GM12891 (cell line): ENCODE results near the gene IGLL5.
"Not testable (repeated sequence)": the region's sequence is repeated elsewhere in the genome, so short reads cannot be mapped to it uniquely, and the experiment has no call there.

Source experiments
- DNase-seq: peaks from one replicate; pipeline ENCODE4 v3.0.0; 2011; ENCODE audit warnings: low spot score; ENCODE audit not compliant: insufficient read length
- FAIRE-seq: peaks from 2 replicates; lab custom pipeline; 2011; peaks lifted over from hg19 to GRCh38; lab: Jason Lieb, UNC
- PAX5 ChIP-seq: IDR thresholded peaks from 2 replicates; pipeline ENCODE4 v1.6.1; 2011; ENCODE audit warnings: low read length, moderate library complexity, mild to moderate bottlenecking; ENCODE audit not compliant: insufficient read depth, severe bottlenecking
- POLR2A ChIP-seq: IDR thresholded peaks from 2 replicates; pipeline ENCODE4 v1.6.1; 2011; ENCODE audit warnings: low read depth, low read length, control low read depth
- POLR2AphosphoS5 ChIP-seq: IDR thresholded peaks from 2 replicates; pipeline ENCODE4 v1.6.1; 2011; ENCODE audit warnings: low read depth, low read length, control low read depth
- POU2F2 ChIP-seq: IDR thresholded peaks from 2 replicates; pipeline ENCODE4 v1.6.1; 2011; ENCODE audit warnings: low read depth, mild to moderate bottlenecking, control low read depth, low read length, moderate library complexity
- SPI1 ChIP-seq: IDR thresholded peaks from 2 replicates; pipeline ENCODE4 v1.6.1; 2011; ENCODE audit warnings: low read depth, low read length, control low read depth
- TAF1 ChIP-seq: IDR thresholded peaks from 2 replicates; pipeline ENCODE4 v1.6.1; 2011; ENCODE audit warnings: low read depth, low read length, control low read depth

The IGLL5 gene

DNA sequence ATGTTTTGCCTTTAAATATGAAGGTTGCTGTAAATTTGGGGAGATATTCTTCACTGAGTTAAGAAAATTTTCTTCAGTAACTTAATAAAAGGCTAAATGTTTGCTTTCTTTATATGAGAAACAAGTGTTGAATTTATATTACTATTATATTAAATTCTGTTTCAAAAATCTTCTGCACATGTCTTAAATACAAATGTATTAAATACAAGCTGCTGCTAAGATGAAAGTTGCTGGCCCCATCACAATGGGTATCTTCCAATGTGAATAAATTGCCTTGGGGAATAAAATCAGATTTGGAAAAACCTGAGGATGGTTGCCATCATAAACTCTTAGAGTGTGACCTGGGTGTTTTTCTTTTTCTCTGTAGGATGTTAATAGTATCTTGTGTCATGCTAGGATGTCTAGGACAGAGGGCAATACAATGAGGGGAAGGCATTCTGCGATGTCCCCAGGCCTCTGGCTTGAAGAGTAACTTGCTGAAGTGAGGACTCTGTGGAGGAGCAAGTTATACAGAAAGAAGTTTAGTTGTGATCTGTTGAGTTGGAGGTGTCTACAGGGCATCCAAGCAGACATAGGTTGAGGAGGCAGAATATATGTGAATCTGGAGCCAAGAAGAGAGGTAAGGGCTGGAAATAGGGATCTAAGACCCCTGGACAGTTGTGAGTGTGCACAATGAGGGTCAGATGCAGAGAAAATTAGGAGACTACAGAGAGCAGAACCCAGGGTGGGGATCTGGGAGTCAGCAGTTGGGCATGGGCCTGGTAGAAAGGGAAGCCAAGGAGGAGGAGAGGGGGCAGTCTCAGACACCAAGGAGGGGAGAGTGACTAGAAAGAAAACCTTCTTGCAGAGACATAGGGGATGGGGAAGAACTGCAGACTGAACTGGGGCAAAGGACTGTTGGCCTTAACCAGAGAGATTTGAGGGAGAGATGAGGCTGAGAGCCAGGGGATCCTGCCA lies 4.8 kb downstream of the IGLL5 start:
- no peak for TF ChIP-seq PAX5
- no peak for TF ChIP-seq POLR2AphosphoS5
- TF ChIP-seq SPI1: no peak
- TF ChIP-seq POU2F2: no peak
- no peak for TF ChIP-seq POLR2A
- no peak for TF ChIP-seq TAF1
- no peak for FAIRE-seq
- DNase-seq: no peak

DNA sequence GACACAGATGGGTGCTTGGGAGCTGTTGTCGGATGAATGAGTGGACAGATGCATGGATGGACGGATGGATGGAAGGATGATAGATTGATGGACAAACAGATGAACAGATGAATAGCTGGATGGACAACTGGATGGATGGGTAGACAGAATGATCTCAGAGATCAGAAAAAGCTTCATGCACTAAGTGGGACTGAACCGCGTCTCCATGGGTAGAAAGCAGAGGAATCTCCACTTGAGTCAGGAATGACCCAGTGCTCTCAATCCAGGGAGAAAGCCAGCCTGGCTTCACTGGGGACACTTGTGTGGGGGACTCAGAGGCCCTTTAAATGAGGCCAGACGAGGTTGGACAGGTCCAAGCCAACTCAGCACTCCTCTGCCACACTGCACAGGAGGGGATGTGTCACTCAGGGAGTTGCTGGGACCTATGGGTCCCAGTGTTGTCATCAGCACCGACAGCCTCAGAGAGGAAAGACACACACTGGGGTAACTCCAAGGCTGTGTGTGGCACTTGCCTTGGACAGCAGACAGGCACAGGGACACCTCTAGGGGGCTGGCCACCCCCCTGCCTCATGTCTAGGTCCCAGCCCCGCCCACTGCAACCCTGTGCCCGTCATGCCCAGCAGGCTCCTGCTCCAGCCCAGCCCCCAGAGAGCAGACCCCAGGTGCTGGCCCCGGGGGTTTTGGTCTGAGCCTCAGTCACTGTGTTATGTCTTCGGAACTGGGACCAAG lies 5.6 kb downstream of the IGLL5 start:
- TF ChIP-seq POU2F2 (no peak), POLR2AphosphoS5 (peak; percentile 82), POLR2A (peak; percentile 59; the same call in 1 of the 2 replicates), SPI1 (no peak)
- FAIRE-seq: peak; percentile 89
- DNase-seq: no peak

DNA sequence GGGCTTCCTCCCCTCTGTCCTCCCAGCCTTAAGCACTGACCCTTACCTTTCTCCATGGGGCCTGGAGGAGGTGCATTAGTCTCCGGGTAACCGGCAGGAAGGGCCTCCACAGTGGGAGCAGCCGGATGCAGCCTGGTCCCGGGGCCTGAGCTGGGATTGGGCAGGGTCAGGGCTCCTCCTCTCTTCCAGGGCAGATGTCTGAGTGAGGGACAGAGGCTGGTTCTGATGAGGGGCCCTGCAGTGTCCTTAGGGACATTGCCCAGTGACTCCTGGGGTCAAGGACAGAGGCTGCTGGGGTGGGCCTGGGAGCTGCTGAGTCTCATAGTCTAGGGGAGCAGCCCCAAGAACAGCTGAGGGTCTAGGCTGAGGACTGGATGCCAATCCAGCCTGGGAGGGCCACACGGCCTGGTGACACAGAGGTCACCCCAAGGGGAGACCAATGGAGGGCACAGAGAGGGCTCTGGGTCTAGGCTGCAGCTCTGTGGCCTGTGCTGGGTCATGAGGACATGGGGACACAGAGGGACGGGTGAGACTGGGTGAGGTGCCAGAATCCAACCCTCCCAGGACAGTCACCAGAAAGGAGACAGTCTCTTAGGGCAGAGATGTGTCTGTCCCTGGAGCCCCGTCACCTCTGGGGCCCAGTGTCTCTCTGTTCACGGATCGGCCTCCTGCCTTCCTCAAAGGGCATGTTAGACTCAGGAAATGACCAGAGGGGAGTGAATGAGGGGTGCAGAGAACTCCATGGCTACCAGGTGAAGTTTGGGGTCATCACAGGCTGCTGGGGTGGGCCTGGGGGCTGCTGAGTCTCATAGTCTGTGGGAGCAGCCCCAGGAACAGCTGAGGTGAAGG lies 6.5 kb downstream of the IGLL5 start:
- DNase-seq (no peak), FAIRE-seq (peak; percentile 67)
- TF ChIP-seq SPI1: no peak
- TF ChIP-seq PAX5: no peak
- no peak for TF ChIP-seq POU2F2
- no peak for TF ChIP-seq POLR2AphosphoS5
- TF ChIP-seq TAF1: no peak
- no peak for TF ChIP-seq POLR2A

DNA sequence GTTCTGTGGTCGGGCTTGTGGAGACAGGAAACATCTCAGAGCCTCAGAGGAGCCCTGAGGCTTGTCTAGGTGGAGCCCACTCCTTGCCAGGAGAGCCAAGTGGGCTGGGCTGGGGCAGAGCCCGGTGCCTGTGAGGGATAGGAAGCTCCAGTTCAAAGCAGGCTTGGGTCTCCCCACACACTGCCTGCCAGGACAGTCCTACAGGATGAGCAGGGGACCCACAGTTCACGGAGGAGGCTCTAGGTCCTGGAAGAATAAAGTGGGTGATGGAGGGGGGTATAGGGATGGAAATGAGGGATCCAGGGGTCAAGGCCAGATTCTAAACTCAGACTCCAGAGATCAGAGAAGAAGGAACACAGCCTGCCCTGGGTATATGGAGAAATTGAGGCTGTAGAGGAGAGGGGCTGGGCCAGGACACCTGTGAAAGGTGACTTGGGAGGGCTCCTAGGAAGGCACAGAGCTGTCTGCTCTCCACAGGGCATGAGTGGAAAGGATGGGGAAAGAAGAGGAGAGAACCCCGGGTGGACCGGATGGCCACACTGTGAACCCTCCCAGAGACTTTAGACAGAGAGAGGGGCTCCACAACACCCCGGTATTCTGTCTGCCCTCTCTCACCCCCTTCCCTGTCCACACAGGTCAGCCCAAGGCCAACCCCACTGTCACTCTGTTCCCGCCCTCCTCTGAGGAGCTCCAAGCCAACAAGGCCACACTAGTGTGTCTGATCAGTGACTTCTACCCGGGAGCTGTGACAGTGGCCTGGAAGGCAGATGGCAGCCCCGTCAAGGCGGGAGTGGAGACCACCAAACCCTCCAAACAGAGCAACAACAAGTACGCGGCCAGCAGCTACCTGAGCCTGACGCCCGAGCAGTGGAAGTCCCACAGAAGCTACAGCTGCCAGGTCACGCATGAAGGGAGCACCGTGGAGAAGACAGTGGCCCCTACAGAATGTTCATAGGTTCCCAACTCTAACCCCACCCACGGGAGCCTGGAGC lies 7.4 kb downstream of the IGLL5 start:
- FAIRE-seq (peak; percentile 35), DNase-seq (no peak)
- no peak for TF ChIP-seq TAF1
- TF ChIP-seq POU2F2: no peak
- no peak for TF ChIP-seq PAX5
- TF ChIP-seq POLR2AphosphoS5: no peak
- no peak for TF ChIP-seq POLR2A
- TF ChIP-seq SPI1: no peak

DNA sequence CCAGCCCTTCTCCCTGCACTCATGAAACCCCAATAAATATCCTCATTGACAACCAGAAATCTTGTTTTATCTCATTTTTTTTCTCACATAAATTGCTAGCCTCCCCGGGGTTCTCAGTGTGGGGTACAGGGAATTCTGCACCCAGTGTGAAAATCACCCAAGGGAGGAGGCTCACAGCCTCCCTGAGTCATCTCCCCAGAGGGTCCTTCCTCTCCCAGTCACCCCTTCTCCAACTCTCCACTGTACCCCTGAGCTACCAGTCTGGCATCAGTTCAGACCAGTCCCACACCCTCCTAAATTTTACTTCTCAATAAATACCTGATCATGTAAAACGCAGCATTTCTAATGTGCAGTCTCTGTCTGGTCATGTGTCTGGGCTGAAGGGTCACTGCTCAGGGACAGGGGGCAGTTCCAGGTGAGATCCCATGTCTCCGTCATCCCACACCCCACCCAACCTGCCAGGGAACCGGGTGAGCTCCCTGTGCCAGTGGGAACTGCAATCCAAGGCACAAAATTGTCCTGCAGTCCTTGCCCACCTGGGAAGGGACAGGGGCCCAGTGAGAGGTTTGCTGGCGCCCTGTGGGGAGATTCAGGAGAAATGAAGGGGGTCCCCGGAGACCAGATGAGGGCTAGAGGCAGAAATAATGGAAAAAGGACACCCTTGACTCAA lies 8.3 kb downstream of the IGLL5 start:
- no peak for FAIRE-seq
- TF ChIP-seq POLR2AphosphoS5 (peak; percentile 36; the same call in 1 of the 2 replicates), POLR2A (peak; percentile 23; the same call in 1 of the 2 replicates), PAX5 (no peak), POU2F2 (no peak), SPI1 (no peak), TAF1 (no peak)
- no peak for DNase-seq

DNA sequence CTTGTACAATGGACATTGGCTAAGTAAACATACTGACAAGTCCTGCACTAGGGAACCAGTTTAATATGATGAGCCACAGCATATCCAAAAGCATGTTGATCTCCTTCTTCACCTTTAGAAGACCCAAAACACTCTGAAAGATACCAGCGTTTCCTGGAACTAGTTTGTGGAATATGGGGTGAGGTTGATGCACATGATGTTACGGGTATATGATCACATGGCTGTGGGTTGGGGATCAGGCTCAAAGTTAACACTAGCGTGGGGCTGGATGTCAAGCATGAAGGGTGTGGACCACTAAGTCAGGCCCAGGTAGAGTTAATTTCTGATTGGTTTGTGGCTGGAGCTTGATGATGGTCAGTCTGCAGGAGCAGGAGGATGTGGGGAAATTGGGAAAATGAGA lies 9.0 kb downstream of the IGLL5 start:
- peak; percentile 70 for FAIRE-seq
- TF ChIP-seq POLR2AphosphoS5 (no peak), TAF1 (no peak), POU2F2 (no peak), PAX5 (no peak), SPI1 (no peak)

DNA sequence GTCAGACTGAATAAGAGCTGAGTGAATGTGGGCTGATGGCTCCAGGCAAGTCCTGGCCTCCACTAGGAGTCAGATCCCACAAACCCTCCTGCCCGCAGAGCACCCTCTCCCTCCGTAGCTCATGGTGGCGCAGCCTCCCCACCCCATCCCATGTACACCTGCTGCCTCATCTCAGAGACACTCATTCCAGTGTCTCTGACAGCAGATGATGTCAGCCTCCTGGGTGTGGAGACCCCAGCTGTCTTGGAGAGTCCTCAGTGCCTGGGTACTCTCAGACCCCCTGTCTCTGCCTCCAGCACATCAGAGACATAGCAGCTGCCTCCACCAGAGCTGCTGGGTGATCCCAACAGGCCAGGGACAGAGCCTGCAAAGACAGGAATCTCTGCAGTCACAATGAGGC lies 9.5 kb downstream of the IGLL5 start:
- DNase-seq: no peak
- peak; percentile 78 for FAIRE-seq
- no peak for TF ChIP-seq TAF1
- no peak for TF ChIP-seq POLR2A
- no peak for TF ChIP-seq POU2F2

More for the DNA sequence above, 9.0 kb downstream of the IGLL5 start:
- no peak for DNase-seq

DNA sequence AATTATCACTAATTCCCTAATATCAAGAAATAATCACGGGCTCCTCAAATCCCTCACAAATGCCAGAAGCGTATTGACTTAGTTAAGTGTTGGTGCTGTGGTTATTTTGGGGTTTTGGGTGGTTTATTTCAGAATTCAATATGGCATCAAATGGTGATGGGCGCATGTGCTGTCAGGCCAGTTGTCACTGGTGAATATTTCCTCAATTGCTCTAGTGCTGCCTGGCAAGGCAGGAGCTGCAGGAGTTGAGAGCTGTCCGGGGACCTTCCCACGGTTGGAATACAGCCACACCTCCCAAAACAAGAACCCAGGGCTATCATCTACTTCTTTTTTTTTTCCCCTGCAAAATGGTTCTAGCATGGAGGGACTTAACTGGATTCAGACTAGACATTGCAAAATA lies 10.3 kb downstream of the IGLL5 start:
- TF ChIP-seq TAF1 (no peak), SPI1 (no peak), POLR2AphosphoS5 (no peak), PAX5 (no peak), POLR2A (no peak), POU2F2 (no peak)
- FAIRE-seq: no peak
- no peak for DNase-seq

DNA sequence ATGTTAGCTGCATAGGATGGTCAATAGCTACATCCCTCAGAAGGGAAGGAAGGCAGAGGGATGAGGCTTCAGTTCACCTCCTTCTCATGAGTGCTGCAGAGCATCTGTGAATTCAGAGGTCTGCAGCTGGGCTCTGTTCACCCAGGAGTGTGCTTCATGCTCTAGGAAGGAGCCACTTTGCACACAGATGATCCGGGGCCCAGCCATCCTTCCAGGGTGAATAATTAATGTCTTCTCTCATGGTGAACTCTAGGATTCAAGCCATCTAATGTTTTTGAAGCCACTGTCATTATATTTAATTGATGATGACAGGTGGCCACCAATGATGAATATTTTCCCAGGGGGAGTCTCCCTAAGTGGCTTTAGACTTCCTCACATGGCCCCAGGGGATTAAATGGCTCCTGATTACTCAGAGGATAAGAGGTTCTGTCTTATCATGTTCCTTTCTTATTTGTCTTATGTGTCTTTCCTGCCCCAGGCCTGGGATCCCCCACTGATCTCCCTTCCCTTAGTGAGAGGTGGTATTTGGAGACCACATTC lies 10.9 kb downstream of the IGLL5 start:
- DNase-seq: not testable (repeated sequence)
- FAIRE-seq: peak; percentile 92

DNA sequence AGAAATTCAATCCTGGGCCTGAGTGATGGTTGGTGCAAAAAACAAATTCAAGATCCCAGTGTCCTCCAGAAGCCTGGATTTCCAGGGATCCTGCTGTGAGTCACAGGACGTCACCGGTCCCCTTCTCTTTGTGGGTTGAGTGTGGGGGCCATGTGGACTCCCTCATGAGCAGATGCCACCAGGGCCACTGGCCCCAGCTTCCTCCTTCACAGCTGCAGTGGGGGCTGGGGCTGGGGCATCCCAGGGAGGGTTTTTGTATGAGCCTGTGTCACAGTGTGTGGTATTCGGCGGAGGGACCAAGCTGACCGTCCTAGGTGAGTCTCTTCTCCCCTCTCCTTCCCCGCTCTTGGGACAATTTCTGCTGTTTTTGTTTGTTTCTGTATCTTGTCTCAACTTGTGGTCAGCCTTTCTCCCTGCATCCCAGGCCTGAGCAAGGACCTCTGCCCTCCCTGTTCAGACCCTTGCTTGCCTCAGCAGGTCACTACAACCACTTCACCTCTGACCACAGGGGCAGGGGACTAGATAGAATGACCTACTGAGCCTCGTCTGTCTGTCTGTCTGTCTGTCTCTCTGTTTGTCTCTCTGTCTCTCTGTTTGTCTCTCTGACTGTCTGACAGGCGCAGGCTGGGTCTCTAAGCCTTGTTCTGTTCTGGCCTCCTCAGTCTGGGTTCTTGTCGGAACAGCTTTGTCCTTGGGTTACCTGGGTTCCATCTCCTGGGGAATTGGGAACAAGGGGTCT lies 11.9 kb downstream of the IGLL5 start:
- not testable (repeated sequence) for DNase-seq
- peak; percentile 66 for FAIRE-seq

DNA sequence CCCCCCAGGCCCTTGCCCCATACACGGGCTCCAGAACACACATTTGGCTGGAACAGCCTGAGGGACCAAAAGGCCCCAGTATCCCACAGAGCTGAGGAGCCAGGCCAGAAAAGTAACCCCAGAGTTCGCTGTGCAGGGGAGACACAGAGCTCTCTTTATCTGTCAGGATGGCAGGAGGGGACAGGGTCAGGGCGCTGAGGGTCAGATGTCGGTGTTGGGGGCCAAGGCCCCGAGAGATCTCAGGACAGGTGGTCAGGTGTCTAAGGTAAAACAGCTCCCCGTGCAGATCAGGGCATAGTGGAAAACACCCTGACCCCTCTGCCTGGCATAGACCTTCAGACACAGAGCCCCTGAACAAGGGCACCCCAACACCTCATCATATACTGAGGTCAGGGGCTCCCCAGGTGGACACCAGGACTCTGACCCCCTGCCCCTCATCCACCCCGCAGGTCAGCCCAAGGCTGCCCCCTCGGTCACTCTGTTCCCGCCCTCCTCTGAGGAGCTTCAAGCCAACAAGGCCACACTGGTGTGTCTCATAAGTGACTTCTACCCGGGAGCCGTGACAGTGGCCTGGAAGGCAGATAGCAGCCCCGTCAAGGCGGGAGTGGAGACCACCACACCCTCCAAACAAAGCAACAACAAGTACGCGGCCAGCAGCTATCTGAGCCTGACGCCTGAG lies 13.1 kb downstream of the IGLL5 start:
- not testable (repeated sequence) for DNase-seq
- FAIRE-seq: peak; percentile 74
